ENCODE results near the gene PHIP. TPM values are rescaled to one million over a fixed set of nuclear protein-coding genes. Genes with fewer than 3 reads are reported as not detected.

PHIP gene
- total RNA-seq, 1 experiment from 2014 or later, result 22.6 TPM

- Histone ChIP-seq H3K9ac (ENCODE audit: low read length) (no peak overlapping the region), H3K4me3 (replicated peaks in 1 of 2; ENCODE audit: low read depth in 1 of 2, low read length in 2 of 2) (no peak overlapping the region), H3K79me2 (ENCODE audit: insufficient read depth, low read length) (peaks cover 94% of the 10 kb centered on the region), H3K4me2 (ENCODE audit: low read length) (no peak overlapping the region), H2AFZ (ENCODE audit: low read depth, low read length, poor library complexity, severe bottlenecking) (no peak overlapping the region), H3K27me3 (ENCODE audit: insufficient read depth, low read length) (no peaks in the 10 kb centered on the region), H3K9me3 (ENCODE audit: control insufficient read depth in 1 of 2, insufficient read depth in 1 of 2, low read depth in 1 of 2, low read length in 2 of 2) (no peaks in the 10 kb centered on the region), H4K20me1 (ENCODE audit: insufficient read depth) (0 out of 2 replicates have a peak, but pooled peaks cover under 1% of the 10 kb centered on the region), H3K27ac (ENCODE audit: low read depth, low read length) (no peak overlapping the region), H3K9me2 (ENCODE audit: insufficient read depth) (no peaks in the 10 kb centered on the region), H3K36me3 (ENCODE audit: control insufficient read depth in 1 of 2, insufficient read depth in 2 of 2, low read length in 2 of 2) (no peaks in the 10 kb centered on the region), H3K4me1 (ENCODE audit: control insufficient read depth in 1 of 2, insufficient read depth in 2 of 2, low read length in 2 of 2) (peaks cover 4 to 6% of the 10 kb centered on the region in 2 experiments; a peak in 3 of 4 replicates)
- RAD21 ChIA-PET (ENCODE audit: low non-redundant PET in 1 of 2, low total read pairs in 2 of 2, uncharacterized antibody in 2 of 2, unreplicated experiment in 2 of 2), result no interaction called here
- POLR2A ChIA-PET, result no interaction called here
- ATAC-seq (no peak), DNase-seq (ENCODE audit: low read depth, low spot score) (no peak)
- intact Hi-C loops (cut with micrococcal nuclease), result no loop called here
- BruUV-seq (replicated peaks), result no TSS peak
- CTCF ChIA-PET, result interaction anchor here (1.1 kb wide), 1 partner anchor 23 kb away, joined by 4 read pairs; no protein-coding TSS in a partner anchor
- no peak for TF ChIP-seq POLR2A (IDR thresholded peaks at IDR 0.05; ENCODE audit: borderline replicate concordance, extremely low read depth, insufficient read depth, insufficient read length)
- TF ChIP-seq CEBPB (IDR thresholded peaks at IDR 0.05; ENCODE audit: low read depth), result no peak
- no peak for TF ChIP-seq POLR2AphosphoS5 (IDR thresholded peaks at IDR 0.05; ENCODE audit: low read depth, low read length)
- TF ChIP-seq REST (IDR thresholded peaks at IDR 0.05; ENCODE audit: low read depth), result no peak
- TF ChIP-seq ELF1 (IDR thresholded peaks at IDR 0.05; ENCODE audit: borderline replicate concordance, low read depth), result no peak
- TF ChIP-seq SP1 (IDR thresholded peaks at IDR 0.05; ENCODE audit: low read depth), result no peak
- no peak for TF ChIP-seq SRF (IDR thresholded peaks at IDR 0.05; ENCODE audit: low read depth)
- no peak for TF ChIP-seq EZH2phosphoT487 (IDR thresholded peaks at IDR 0.05; ENCODE audit: borderline replicate concordance)
- TF ChIP-seq MAX (IDR thresholded peaks at IDR 0.05), result no peak
- no peak for TF ChIP-seq CBX3 (IDR thresholded peaks at IDR 0.05; ENCODE audit: low read depth)
- TF ChIP-seq RAD21 (IDR thresholded peaks at IDR 0.05; ENCODE audit: low read depth), result no peak
- TF ChIP-seq TCF7L2 (IDR thresholded peaks at IDR 0.05; ENCODE audit: borderline replicate concordance, extremely low read depth, insufficient read depth, insufficient read length), result no peak
Measured at GRCh38 chr6:79071547-79071946, 6.5 kb downstream of the PHIP start.

All from HCT116 (cell line).